Esophagus muscularis mucosa (tissue), 4 donors: Measurements from ENCODE around the gene CELA3B. TPM values are rescaled to one million over a fixed set of nuclear protein-coding genes. Genes with fewer than 3 reads are reported as not detected.
"Not testable (repeated sequence)": the region's sequence is repeated elsewhere in the genome, so short reads cannot be mapped to it uniquely, and the experiment has no call there.

Experiments used
- DNase-seq: peaks from one replicate; pipeline ENCODE4 v3.0.0-alpha.2; 2017; ENCODE audit errors: extremely low spot score
- H3K27ac ChIP-seq, 4 donors: fragments of 200-600 bp; sonication (generic); replicated peaks in 1 of 4; 1 replicate in 3 of 4; 2 replicates in 1 of 4; pipeline ENCODE4 v1.5.1; 2016 to 2019; ENCODE audit warnings: mild to moderate bottlenecking in 1 of 4
- H3K27me3 ChIP-seq, 4 donors: fragments of 200-600 bp; sonication (generic); one replicate each; pipeline versions ENCODE4 v1.5.1 to v1.6.0; 2016 to 2019
- H3K36me3 ChIP-seq, 4 donors: fragments of 200-600 bp; sonication (generic); one replicate each; pipeline ENCODE4 v1.5.1; 2016 to 2019
- H3K4me1 ChIP-seq, 4 donors: fragments of 200-600 bp; sonication (generic); one replicate each; pipeline ENCODE4 v1.5.1; 2016 to 2019
- H3K4me3 ChIP-seq, 4 donors: fragments of 200-600 bp; sonication (generic); 1 replicate in 2 of 4; 2 replicates in 2 of 4; pipeline ENCODE4 v1.5.1; 2016 to 2019; ENCODE audit warnings: mild to moderate bottlenecking in 4 of 4, moderate library complexity in 1 of 4
- H3K9me3 ChIP-seq, 4 donors: fragments of 200-600 bp; sonication (generic); 1 replicate in 3 of 4; 2 replicates in 1 of 4; pipeline ENCODE4 v1.5.1; 2016 to 2019
- WGBS: methylation state at CpG from one replicate; pipeline ENCODE4 v1.1.5; 2018; 5-methylcytosine and 5-hydroxymethylcytosine counted together
- intact Hi-C: fragments of 100-400 bp; cut with DNase I; formaldehyde crosslinking; loops from one replicate; pipeline ENCODE4 v1.15.1; 2023
- total RNA-seq, 4 donors: library from RNA; depleted of rRNA; stranded (reverse); fragments of >200 nt; gene quantifications; one replicate each; pipeline versions ENCODE4 v1.1.0 to v1.2.1, GENCODE V29; 2016

Gene CELA3B
- total RNA-seq, 4 donors from 2014 or later = not detected

DNA sequence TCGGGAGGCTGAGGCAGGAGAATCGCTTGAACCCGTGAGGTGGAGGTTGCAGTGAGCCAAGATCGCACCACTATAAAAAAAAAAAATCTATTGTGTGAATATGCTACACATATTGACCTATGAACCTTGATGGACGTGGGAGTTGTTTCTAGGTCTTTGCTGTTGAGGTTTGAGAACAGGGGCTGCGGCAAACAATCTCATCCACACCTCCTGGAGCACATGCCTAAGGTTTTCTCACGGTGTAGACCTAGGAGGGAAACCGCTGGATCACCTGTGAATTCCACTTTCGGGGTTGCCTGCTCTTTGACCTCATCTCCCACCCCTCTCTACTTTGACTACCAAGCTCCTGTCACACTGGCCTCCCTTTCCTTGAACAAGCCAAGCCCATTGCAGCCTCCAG, 1.5 kb upstream of the CELA3B start:
- not testable (repeated sequence) for DNase-seq

DNA sequence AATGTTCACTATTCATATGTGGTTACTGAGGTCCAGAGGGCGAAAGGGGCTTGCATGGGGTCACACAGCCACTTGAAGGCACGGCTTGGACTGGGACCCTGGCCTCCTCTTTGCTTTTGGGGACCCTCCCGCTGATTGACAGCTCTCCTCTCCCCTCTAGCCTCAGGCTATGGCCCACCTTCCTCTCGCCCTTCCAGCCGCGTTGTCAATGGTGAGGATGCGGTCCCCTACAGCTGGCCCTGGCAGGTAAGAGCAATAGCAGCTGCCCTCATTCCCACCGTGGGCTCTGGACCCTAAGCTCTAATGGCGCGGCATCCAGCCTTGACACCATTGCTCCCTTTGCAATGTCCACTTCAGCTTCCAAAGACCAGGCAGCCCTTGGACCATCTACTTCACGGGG, 1.4 kb downstream of the CELA3B start:
- H3K27ac ChIP-seq, H3K9me3 ChIP-seq, intact Hi-C loops, H3K27me3 ChIP-seq, DNase-seq, H3K36me3 ChIP-seq, H3K4me3 ChIP-seq, H3K4me1 ChIP-seq: not testable (repeated sequence)
- 86% methylated on average over 8 of the region's 11 CpGs for WGBS

More for the DNA sequence above, 1.5 kb upstream of the CELA3B start:
- H3K4me3 ChIP-seq, H3K36me3 ChIP-seq, H3K27me3 ChIP-seq, H3K27ac ChIP-seq, H3K4me1 ChIP-seq, H3K9me3 ChIP-seq, intact Hi-C loops: not testable (repeated sequence)
- 94% methylated on average over 9 of the region's 9 CpGs for WGBS

DNA sequence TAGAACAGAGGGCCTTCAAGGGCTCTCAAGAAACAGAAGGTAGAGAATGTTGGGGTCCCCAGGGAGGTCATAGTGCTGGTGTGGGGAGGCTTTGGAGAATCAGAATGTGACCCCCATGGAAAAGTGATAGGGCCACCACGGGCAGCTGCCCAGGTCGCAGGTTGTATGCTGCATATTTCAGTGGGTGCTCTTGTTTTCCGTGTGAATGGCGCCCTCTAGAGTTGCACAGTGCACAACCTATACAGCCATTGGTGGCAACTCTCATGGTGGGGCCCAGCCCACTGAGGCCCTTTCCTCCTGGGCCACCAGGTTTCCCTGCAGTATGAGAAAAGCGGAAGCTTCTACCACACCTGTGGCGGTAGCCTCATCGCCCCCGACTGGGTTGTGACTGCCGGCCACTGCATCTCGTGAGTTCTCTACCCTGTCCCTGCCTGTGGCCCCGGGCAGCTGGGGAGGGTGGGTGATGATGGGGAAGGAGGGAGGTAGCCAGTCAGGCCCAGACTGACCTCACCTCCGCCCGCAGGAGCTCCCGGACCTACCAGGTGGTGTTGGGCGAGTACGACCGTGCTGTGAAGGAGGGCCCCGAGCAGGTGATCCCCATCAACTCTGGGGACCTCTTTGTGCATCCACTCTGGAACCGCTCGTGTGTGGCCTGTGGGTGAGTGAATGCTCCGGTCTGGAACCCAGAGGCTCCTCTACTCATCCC, 3.8 kb downstream of the CELA3B start:
- H3K4me1 ChIP-seq, H3K27me3 ChIP-seq, H3K9me3 ChIP-seq, DNase-seq, H3K27ac ChIP-seq, intact Hi-C loops, H3K36me3 ChIP-seq, H3K4me3 ChIP-seq: not testable (repeated sequence)
- WGBS = 37% methylated on average over 2 of the region's 21 CpGs

DNA sequence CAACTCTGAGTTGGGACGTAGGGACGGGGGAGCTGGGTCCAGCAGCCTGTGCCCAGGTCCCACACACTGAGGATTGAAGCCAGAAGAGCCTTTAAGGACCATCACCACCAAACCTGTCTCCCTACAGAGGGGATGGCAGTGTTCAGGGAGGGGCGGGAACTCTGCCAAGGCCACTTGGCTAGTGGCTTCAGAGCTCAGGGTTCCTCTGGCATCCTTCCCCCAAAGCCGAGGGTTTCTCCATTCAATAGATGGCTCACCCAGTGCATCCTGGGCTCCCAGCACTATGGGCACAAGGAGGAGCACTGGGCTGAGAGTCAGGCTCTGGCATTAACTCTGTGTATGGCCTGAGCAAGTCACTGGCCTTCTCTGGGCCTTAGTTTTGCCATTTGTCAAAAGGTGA, 4.4 kb downstream of the CELA3B start:
- DNase-seq, H3K27ac ChIP-seq, H3K4me1 ChIP-seq, H3K27me3 ChIP-seq, H3K36me3 ChIP-seq, H3K4me3 ChIP-seq, intact Hi-C loops, H3K9me3 ChIP-seq: not testable (repeated sequence)
- 58% methylated on average over 2 of the region's 4 CpGs for WGBS

DNA sequence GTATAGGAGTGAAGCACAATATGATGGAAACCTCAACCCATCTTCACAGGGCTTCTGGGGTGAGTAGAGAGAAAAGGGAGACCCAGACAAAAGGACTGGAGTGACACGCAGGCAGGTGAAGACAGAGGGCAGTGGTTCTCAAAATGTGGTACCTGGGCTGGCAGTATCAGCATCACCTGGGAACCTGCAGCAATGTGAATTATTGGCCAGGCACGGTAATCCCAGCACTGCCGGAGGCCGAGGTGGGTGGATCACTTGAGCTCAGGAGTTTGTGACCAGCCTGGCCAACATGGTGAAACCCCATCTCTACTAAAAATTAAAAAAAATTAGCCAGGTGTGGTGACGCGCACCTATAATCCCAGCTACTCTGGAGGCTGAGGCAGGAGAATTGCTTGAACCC, 5.3 kb downstream of the CELA3B start:
- intact Hi-C loops, H3K9me3 ChIP-seq, H3K4me1 ChIP-seq, DNase-seq, H3K27me3 ChIP-seq, H3K27ac ChIP-seq, H3K36me3 ChIP-seq, H3K4me3 ChIP-seq: not testable (repeated sequence)
- WGBS = 94% methylated on average over 6 of the region's 6 CpGs

DNA sequence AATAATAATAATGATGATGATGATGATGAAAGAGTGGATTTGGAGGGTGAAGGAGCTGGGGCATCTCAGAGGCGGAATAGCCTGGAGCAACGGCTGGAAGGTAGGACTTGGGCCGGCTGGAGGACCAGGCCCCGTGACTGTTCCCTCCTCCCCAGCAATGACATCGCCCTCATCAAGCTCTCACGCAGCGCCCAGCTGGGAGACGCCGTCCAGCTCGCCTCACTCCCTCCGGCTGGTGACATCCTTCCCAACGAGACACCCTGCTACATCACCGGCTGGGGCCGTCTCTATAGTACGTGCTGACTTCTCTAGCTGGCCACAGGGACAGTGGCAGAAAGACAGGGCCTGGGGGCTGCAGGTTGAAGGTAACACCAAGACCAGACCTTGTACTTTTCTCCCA, 6.7 kb downstream of the CELA3B start:
- intact Hi-C loops, H3K4me3 ChIP-seq, H3K9me3 ChIP-seq, H3K4me1 ChIP-seq, H3K36me3 ChIP-seq, DNase-seq, H3K27me3 ChIP-seq, H3K27ac ChIP-seq: not testable (repeated sequence)
- 54% methylated on average over 4 of the region's 15 CpGs for WGBS

DNA sequence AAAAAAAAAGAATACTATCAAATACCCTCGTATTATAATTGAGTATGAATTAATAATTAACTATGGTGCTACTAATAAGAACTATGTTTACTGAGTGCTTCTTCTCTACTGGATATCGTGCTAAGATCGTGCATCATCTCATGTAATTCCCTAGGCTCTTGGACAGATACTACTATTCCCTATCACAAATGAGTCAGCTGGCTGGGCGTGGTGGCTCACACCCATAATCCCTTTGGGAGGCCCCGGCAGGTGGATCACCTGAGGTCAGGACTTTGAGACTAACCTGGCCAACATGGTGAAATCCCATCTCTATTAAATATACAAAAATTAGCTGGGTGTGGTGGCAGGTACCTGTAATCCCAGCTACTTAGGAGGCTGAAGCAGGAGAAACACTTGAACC, 9.1 kb downstream of the CELA3B start:
- WGBS = 0% methylated on average over 1 of the region's 5 CpGs
- intact Hi-C loops = not testable (repeated sequence)

DNA sequence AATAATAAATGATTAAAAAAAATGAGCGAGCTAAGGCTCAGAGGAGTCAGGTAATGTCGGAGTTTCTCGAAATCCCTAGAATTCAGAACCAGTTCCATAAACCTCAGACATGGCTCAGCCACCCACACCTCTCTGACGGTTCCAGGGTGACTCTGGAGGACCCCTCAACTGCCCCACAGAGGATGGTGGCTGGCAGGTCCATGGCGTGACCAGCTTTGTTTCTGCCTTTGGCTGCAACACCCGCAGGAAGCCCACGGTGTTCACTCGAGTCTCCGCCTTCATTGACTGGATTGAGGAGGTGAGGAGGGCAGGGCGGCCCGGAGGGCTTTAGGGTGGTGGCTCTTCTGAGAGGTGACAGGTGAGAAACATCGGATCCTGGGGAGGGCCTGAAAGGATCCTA, 9.6 kb downstream of the CELA3B start:
- H3K9me3 ChIP-seq, H3K4me3 ChIP-seq, H3K27me3 ChIP-seq, H3K27ac ChIP-seq, intact Hi-C loops, H3K4me1 ChIP-seq, H3K36me3 ChIP-seq, DNase-seq: not testable (repeated sequence)
- WGBS = 84% methylated on average over 7 of the region's 12 CpGs

More for the DNA sequence above, 9.1 kb downstream of the CELA3B start:
- H3K27me3 ChIP-seq, H3K9me3 ChIP-seq, H3K27ac ChIP-seq, H3K36me3 ChIP-seq, DNase-seq, H3K4me3 ChIP-seq, H3K4me1 ChIP-seq: not testable (repeated sequence)

DNA sequence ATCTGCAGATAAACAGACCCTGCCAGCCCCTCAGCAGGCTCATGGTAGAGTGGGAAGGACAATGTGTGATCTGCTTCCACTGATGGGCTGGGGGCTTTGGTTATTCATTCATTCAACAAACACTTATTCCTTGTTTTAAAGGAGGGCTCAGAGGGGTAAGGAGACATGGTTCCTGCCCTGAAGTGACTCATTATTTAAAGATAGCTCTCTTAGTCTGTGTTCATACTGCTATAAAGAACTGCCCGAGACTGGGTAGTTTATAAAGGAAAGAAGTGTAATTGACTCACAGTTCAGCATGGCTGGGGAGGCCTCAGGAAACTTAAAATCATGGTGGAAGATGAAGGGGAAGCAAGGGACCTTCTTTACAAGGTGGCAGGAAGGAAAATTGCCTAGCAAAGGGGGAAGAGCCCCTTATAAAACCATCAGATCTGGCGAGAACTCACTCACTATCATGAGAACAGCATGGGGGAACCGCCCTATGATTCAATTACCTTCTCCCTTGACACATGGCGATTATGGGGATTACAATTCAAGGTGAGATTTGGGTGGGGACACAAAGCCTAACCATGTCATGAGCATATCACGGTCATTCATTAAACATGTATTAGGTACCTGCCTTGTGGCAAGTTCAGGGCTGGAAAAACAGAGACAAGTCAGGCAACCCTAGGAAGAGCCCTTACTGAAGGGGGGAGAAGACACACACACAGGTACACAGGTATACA, 13.0 kb downstream of the CELA3B start:
- not testable (repeated sequence) for H3K27me3 ChIP-seq, H3K4me3 ChIP-seq, DNase-seq, H3K9me3 ChIP-seq, H3K4me1 ChIP-seq, H3K36me3 ChIP-seq, H3K27ac ChIP-seq
- intact Hi-C loops = loop anchor here (2.0 kb wide), 1 partner anchor 21 kb away; no protein-coding TSS in a partner anchor
- WGBS = 62% methylated on average over 3 of the region's 5 CpGs

DNA sequence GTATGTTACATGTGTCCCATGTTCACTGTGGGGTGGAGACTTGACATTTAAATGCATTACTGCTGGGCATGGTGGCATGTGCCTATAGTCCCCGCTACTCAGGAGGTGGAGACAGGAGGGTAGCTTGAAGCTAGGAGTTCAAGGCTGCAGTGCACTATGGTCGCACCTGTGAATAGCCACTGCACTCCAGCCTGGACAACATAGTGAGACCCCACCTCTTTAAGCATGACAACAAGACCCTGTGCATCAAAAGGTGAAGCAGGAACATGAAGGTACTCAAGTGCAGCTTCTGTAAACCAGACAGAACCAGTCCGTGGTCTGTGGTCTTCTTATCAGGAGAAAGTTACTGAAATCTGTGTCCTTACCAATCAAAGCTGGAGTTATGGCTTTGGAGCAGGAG, 15.4 kb downstream of the CELA3B start:
- H3K4me3 ChIP-seq, H3K36me3 ChIP-seq, H3K4me1 ChIP-seq, H3K27me3 ChIP-seq, H3K27ac ChIP-seq, DNase-seq, H3K9me3 ChIP-seq, intact Hi-C loops: not testable (repeated sequence)
- 83% methylated on average over 2 of the region's 3 CpGs for WGBS

DNA sequence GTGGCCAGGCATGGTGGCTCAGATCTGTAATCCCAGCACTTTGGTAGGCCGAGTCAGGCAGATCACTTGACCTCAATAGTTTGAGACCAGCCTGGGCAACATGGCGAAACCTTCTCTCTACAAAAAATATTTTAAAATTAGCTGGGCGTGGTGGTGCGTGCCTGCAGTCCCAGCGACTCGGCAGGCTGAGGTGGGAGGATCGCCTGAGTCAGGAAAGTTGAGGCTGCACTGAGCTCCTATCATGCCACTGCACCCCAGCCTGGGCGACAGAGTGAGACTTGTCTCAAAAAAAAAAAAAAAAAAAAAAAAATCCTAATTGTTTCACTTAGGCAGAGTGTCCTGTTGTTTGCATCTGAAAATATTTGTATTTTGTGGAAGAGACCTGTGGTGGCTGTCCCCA, 17.9 kb downstream of the CELA3B start:
- H3K4me1 ChIP-seq, H3K36me3 ChIP-seq, H3K9me3 ChIP-seq, H3K4me3 ChIP-seq, DNase-seq, intact Hi-C loops, H3K27ac ChIP-seq, H3K27me3 ChIP-seq: not testable (repeated sequence)
- WGBS = 100% methylated on average over 8 of the region's 8 CpGs

DNA sequence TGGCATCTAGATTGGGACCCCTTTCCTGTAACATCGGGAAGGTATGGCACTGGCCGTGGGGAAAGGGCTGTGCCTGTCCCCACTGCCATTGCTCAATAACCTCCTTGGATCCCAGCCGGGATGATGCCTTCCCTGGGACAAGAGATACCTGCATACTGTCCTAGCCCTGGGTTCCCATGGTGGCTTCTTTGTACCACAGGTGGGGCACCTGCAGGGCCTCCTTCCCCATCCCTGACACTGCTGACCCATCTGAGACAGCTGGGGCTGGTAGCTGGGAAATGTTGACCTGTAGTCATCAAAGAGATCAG, 19.8 kb downstream of the CELA3B start:
- H3K36me3 ChIP-seq, intact Hi-C loops: not testable (repeated sequence)
- 100% methylated on average over 3 of the region's 3 CpGs for WGBS

DNA sequence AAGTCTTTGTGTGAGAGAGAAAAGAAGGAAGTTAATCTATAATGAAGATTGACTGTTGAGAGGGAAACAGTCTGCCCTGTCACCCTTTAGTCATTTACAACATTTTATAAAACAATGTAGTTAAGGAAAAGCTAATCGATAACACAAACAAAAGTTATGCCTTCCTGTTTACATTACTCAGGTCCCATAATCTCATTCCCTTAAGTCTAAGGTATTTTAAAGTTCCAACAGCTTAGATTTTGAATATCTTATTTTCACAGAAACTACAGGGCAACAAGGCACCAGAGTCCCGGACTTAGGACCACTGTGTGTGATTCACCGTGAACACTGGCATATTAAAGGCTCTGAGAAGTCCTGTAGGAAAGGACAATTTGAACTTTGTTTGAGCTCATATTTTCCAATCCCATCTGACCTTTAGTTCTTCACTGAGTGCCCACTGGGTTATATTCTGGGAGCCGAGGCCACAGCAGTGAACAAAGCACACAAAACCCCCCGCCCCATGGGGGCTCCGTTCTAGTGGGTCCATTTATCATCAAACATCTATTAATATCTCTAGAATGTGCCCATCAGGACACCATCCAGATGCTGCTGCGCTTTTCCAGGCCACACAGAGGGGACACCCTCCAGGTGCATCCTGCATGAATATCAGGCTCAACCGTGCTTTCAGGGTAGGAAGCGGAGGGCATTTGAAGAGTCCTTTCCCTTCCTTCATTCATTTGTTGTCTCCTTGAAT, 21.2 kb downstream of the CELA3B start:
- intact Hi-C loops, H3K27ac ChIP-seq, DNase-seq, H3K36me3 ChIP-seq, H3K9me3 ChIP-seq, H3K4me3 ChIP-seq, H3K4me1 ChIP-seq, H3K27me3 ChIP-seq: not testable (repeated sequence)
- 77% methylated on average over 9 of the region's 9 CpGs for WGBS

More for the DNA sequence above, 19.8 kb downstream of the CELA3B start:
- H3K4me3 ChIP-seq, H3K4me1 ChIP-seq, H3K27ac ChIP-seq, H3K9me3 ChIP-seq, H3K27me3 ChIP-seq, DNase-seq: not testable (repeated sequence)
